Effector memory CD8-positive, alpha-beta T cell (primary cell): ENCODE results near the gene NBPF1.
"Not testable (repeated sequence)": the region's sequence is repeated elsewhere in the genome, so short reads cannot be mapped to it uniquely, and the experiment has no call there.

Experiments used
- ATAC-seq: fragments of 150-1000 bp; cut with Tn5 transposase; replicated peaks from 2 replicates; pipeline ENCODE4 v1.10.0; 2021; ENCODE audit warnings: mild to moderate bottlenecking, moderate library complexity
- DNase-seq, 3 experiments: peaks; one replicate each; pipeline ENCODE4 v3.0.0; 2021
- H3K27ac Mint-ChIP-seq, 2 donors: one replicate each; pipeline ENCODE4 v1.8.0; 2022; ENCODE audit warnings: mild to moderate bottlenecking in 2 of 2, mixed read lengths in 2 of 2, moderate library complexity in 2 of 2
- H3K27me3 Mint-ChIP-seq, 2 donors: one replicate each; pipeline ENCODE4 v1.8.0; 2022; ENCODE audit warnings: mixed read lengths in 2 of 2
- H3K36me3 Mint-ChIP-seq: one replicate; pipeline ENCODE4 v1.8.0; 2022; ENCODE audit warnings: mild to moderate bottlenecking, moderate library complexity, mixed read lengths; ENCODE audit not compliant: insufficient read depth
- H3K4me1 Mint-ChIP-seq, 2 donors: one replicate each; pipeline ENCODE4 v1.8.0; 2022; ENCODE audit warnings: low read depth in 2 of 2, mixed read lengths in 2 of 2
- H3K4me3 Mint-ChIP-seq, 2 donors: one replicate each; pipeline ENCODE4 v1.8.0; 2022; ENCODE audit warnings: mild to moderate bottlenecking in 2 of 2, mixed read lengths in 2 of 2, moderate library complexity in 2 of 2
- H3K9me3 Mint-ChIP-seq, 2 donors: one replicate each; pipeline ENCODE4 v1.8.0; 2022; ENCODE audit warnings: mixed read lengths in 2 of 2

Gene NBPF1

DNA sequence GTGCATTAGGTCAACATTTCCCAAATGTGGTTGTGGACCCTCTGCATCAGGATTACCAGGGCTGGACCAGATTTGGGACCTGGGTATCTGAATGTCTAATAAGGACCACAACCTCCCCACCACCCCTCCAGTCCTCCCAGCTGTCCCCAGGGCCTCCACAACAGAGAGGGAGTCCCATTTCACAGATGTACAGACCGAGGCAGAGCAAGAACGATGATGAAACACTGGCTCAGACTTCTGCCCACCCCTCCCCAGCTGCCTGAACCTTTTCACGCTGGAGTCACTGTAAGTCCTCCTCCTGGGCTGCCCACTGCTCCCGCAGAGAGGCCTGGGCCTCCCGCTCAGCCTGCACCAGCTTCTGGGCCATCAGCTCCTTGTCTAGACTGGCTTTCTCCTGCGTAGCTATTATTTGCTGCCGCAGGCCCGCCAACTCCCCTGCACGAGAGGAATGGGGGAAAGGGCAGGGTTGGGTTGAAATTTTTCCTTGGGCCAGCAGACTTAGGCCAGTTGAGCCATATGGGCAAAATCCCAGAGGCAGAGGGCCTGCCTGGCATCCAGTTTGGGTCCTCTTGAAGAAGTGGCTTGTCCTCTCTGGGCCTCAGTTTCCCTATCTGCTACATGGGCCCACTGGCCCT, 8.4 kb upstream of the NBPF1 start:
- H3K36me3 Mint-ChIP-seq, H3K27me3 Mint-ChIP-seq, H3K4me3 Mint-ChIP-seq, H3K27ac Mint-ChIP-seq, H3K9me3 Mint-ChIP-seq, H3K4me1 Mint-ChIP-seq, ATAC-seq, DNase-seq: not testable (repeated sequence)

- ATAC-seq (no peak), DNase-seq (no peak)
- H3K4me1 Mint-ChIP-seq = peaks cover 0 to 5% of the 10 kb centered on the region in 2 donors
These were observed 7.9 kb upstream of the NBPF1 start for GRCh38 chr1:16621300-16621658.

DNA sequence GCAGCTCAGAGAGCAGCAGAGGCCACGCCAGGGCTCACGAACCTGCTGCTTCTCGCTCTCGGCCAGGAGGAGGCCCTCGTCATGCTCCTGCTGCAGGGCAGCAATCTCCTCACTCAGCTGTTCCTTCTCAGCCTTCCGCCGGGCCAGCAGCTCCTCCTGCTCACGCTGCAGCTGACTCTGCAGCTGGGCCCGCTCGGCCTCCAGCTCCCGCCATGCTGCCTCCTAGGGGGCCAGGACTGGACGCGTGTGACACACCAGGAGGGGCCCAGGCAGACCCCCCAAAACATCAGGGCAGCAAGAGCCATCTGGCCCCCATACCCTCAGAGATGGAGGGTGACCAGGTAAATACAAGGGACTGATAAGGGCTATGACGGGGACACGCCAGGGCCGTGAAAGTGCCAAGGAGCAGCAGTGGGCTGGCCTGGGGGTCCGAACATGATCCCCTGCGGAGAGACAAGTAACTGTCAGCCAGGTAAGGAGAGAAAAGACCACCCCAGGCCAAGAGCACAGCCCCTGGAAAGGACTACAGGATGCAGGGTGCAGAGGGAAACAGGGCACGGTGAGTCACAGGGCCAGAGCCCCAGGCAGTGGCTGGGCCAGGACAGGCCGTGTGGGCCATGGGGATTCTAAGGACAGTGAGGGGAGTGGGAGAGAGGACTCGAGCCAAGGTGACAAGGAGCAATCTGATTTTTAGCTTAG, 6.6 kb upstream of the NBPF1 start:
- H3K4me1 Mint-ChIP-seq, H3K36me3 Mint-ChIP-seq, H3K27me3 Mint-ChIP-seq, ATAC-seq, H3K9me3 Mint-ChIP-seq, H3K27ac Mint-ChIP-seq, H3K4me3 Mint-ChIP-seq, DNase-seq: not testable (repeated sequence)

More at GRCh38 chr1:16621300-16621658, 7.9 kb upstream of the NBPF1 start:
- H3K36me3 Mint-ChIP-seq = peaks cover 8% of the 10 kb centered on the region
- no peaks in the 10 kb centered on the region for H3K9me3 Mint-ChIP-seq
- no peaks in the 10 kb centered on the region for H3K27me3 Mint-ChIP-seq
- no peak overlapping the region for H3K4me3 Mint-ChIP-seq
- H3K27ac Mint-ChIP-seq = no peak overlapping the region

DNA sequence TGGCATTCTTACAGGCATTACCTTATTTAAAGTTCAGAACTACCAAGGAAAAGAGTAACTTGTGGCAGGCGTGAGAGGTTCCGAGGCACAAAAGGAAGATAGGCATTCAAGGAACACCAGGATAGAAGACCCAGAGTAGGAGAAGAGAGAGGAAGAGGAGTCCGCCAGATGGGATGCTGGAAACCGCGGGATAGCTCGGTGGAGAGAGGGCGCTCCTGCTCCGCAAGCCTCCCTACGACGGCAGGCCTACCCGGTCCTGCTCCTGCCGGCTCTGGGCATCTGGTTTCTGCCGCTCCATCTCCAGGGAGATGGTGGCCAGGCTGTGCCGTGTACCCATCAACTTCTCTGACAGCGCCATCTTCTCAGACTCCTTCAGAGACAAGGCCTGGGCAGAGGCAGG, 5.4 kb upstream of the NBPF1 start:
- ATAC-seq = no peak
- H3K36me3 Mint-ChIP-seq = no peaks in the 10 kb centered on the region
- no peaks in the 10 kb centered on the region for H3K4me1 Mint-ChIP-seq
- H3K9me3 Mint-ChIP-seq = no peaks in the 10 kb centered on the region
- no peak for DNase-seq
- no peaks in the 10 kb centered on the region for H3K27me3 Mint-ChIP-seq
- H3K4me3 Mint-ChIP-seq = no peak overlapping the region
- H3K27ac Mint-ChIP-seq = no peak overlapping the region

GRCh38 chr1:16617778-16618580, 4.6 kb upstream of the NBPF1 start:
- Mint-ChIP-seq H3K4me1 (no peaks in the 10 kb centered on the region), H3K27ac (no peak overlapping the region), H3K36me3 (no peaks in the 10 kb centered on the region), H3K27me3 (no peaks in the 10 kb centered on the region), H3K9me3 (no peaks in the 10 kb centered on the region), H3K4me3 (no peak overlapping the region)
- DNase-seq (no peak), ATAC-seq (no peak)

DNA sequence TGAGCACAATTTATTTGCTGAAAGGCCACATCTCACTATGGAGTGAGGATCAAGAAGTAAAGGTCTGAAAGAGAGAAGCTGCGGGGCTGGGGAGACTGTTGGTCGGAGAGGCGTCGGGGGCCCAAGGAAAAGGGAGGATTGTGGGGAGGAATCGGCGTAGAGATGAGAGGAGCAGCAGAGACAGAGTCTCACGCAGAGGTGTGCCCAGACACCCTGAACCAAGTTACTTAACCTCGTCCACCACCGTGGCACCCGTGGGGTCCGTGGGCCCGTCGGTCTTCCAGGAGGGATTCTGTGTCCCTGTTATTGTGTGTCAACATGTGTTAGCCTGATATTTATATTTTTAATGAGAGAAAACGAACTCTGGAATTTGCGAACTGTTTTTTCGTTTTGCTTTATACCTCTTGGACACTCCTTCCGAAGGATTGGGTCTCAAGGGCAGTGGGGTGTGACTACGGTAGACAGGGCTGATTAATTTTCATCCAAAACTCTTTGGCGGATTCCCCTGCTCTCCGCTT, 3.8 kb upstream of the NBPF1 start:
- DNase-seq (no peak), ATAC-seq (no peak)
- no peak overlapping the region for H3K4me3 Mint-ChIP-seq
- H3K4me1 Mint-ChIP-seq = no peaks in the 10 kb centered on the region
- H3K27ac Mint-ChIP-seq = no peak overlapping the region
- H3K27me3 Mint-ChIP-seq = no peaks in the 10 kb centered on the region
- no peaks in the 10 kb centered on the region for H3K36me3 Mint-ChIP-seq
- H3K9me3 Mint-ChIP-seq = no peaks in the 10 kb centered on the region

- DNase-seq (no peak), ATAC-seq (no peak)
- H3K36me3 Mint-ChIP-seq = no peaks in the 10 kb centered on the region
- H3K27ac Mint-ChIP-seq = no peak overlapping the region
- H3K4me3 Mint-ChIP-seq = no peak overlapping the region
- H3K27me3 Mint-ChIP-seq = no peaks in the 10 kb centered on the region
- no peaks in the 10 kb centered on the region for H3K4me1 Mint-ChIP-seq
- no peaks in the 10 kb centered on the region for H3K9me3 Mint-ChIP-seq
These were observed 2.2 kb upstream of the NBPF1 start for GRCh38 chr1:16615253-16616252.

GRCh38 chr1:16614361-16615252, 1.2 kb upstream of the NBPF1 start:
- H3K4me1 Mint-ChIP-seq = no peaks in the 10 kb centered on the region

GRCh38 chr1:16612332-16613172, 812 bp downstream of the NBPF1 start:
- no peaks in the 10 kb centered on the region for H3K36me3 Mint-ChIP-seq
- H3K4me1 Mint-ChIP-seq = no peaks in the 10 kb centered on the region
- H3K9me3 Mint-ChIP-seq = no peaks in the 10 kb centered on the region
- H3K27ac Mint-ChIP-seq = no peak overlapping the region
- peak; percentile 2 for ATAC-seq
- peak in 2 of 3 experiments; percentile 4 to 23 for DNase-seq
- no peak overlapping the region for H3K4me3 Mint-ChIP-seq
- no peaks in the 10 kb centered on the region for H3K27me3 Mint-ChIP-seq

More at GRCh38 chr1:16614361-16615252, 1.2 kb upstream of the NBPF1 start:
- Mint-ChIP-seq H3K36me3 (no peaks in the 10 kb centered on the region), H3K9me3 (no peaks in the 10 kb centered on the region), H3K27ac (no peak overlapping the region), H3K4me3 (no peak overlapping the region), H3K27me3 (no peaks in the 10 kb centered on the region)
- peak in 2 of 3 experiments; percentile 2 to 8 for DNase-seq
- no peak for ATAC-seq

DNA sequence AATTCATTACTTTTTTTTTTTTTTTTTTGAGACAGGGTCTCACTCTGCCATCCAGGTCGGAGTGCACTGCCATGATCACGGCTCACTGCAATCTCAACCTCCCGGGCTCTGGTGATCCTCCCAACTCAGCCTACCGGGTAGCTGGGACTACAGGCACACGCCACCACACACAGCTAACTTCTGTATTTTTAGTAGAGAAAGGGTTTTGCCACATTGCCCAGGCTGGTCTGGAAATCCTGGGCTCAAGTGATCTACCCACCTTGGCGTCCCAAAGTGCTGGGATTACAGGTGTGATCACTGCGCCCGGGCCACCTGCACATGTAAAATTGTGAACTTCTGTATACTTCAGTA, 1.4 kb downstream of the NBPF1 start:
- H3K4me3 Mint-ChIP-seq, ATAC-seq, H3K4me1 Mint-ChIP-seq, H3K27me3 Mint-ChIP-seq, H3K27ac Mint-ChIP-seq, H3K36me3 Mint-ChIP-seq, H3K9me3 Mint-ChIP-seq: not testable (repeated sequence)
- DNase-seq = peak in 2 of 3 experiments; percentile 0 to 7

- not testable (repeated sequence) for H3K4me3 Mint-ChIP-seq, H3K27ac Mint-ChIP-seq, H3K27me3 Mint-ChIP-seq, DNase-seq, H3K36me3 Mint-ChIP-seq, H3K4me1 Mint-ChIP-seq, H3K9me3 Mint-ChIP-seq, ATAC-seq
These were observed 2.2 kb downstream of the NBPF1 start for GRCh38 chr1:16611164-16611563.
